HG02642 (cell line): ENCODE results near the gene NEGR1.

ENCODE experiments used
- ATAC-seq: cut with Tn5 transposase; IDR thresholded peaks from one replicate; pipeline ENCODE4 v1.9.1; 2021; ENCODE audit warnings: mild to moderate bottlenecking; ENCODE audit not compliant: unreplicated experiment, poor library complexity

Gene NEGR1

DNA sequence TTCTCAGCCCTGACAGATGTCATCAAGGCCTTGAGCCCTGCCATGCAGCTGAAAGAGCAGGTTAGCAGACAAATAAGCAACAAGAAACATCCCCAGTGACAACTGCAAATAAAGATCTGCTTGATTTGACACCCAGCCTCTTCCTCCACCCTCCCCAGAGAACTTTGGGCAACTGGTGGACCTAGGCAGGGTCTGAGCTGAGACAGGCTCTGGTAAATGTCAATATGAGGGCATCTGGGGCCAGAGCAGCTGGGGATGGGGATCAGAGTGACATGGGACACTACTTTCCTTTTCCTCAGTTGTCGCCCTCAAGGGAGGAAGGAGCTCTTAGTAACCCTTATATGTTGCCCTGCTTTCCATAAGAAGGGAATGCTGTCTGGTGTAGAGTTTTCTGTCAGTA, 544.1 kb downstream of the NEGR1 start:
- ATAC-seq = no peak

- ATAC-seq = no peak
Observed at GRCh38 chr1:71737768-71738167, 544.6 kb downstream of the NEGR1 start.

- no peak for ATAC-seq
Observed at GRCh38 chr1:71733121-71733520, 549.2 kb downstream of the NEGR1 start.

DNA sequence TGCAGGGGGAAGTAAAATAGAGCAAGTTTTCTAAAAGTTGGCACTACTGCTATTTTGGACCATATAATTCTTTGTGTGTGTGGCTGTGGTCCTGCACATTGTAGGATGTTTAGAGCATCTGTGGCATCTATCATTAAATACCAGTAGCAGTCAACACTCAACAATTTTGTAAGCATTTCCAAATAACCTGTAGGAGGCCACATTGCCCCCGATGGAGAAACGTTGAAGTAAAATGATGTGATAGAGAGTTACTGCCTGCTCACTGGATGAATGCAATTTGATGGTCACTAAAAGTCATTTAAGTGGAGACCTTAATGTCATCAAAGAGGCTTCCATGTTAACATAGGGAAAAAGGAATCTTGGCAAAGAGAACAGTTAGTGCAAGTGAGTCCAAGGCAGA, 560.8 kb downstream of the NEGR1 start:
- no peak for ATAC-seq

DNA sequence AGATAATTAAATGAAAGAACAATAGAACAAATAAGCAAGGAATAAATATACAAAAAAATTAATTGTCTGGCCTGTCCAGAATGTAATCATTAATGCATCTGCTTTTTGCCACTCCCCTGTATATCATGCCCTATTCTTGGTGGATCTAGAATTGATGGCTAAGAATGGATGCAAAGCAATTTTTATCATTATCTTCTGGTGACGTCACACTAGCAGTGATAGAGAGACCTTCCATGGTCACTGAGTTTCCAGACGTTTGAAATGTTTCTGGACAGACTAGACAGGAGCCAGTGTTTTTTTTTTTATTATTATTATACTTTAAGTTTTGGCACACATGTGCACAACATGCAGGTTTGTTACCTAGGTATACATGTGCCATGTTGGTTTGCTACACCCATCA, 563.0 kb downstream of the NEGR1 start:
- ATAC-seq = no peak

DNA sequence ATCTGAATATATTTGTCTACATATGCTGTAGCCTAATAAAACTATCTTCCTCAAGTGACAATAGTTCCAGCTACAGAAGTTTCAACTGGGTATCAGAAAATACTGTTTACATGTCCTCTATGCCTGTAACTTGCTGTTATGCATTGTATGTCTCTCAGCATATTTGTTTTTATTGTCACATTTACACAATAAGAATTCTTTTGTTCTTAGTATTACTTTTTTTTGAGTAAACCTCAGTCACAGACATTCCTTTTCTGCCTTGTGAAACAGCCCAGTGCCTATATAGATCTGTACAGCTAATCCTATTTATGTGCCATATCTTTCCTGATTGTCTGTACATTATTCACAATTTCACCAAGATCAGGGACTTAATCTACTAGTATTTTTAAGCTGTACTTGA, 565.2 kb downstream of the NEGR1 start:
- ATAC-seq = no peak

- ATAC-seq = no peak
Observed at GRCh38 chr1:71711456-71711855, 570.9 kb downstream of the NEGR1 start.

GRCh38 chr1:71706029-71706671, 576.2 kb downstream of the NEGR1 start:
- no peak for ATAC-seq

DNA sequence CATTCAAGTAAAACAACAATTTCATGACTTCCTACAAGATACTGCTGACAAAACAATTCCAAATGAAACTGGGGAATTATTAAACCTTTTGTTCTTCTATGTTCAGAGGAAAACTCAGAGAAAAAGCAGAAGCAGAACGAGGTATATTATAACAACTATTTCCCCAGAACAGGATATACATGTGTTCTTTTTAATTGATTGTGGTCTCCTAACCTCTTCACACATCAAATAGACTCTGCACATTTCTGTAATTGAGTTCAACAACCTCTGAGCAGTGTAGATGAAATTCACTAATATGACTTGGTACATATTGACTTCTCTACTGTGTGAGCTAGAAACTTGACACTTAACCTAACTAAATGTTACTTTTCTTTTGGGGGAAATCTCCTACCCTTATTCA, 584.2 kb downstream of the NEGR1 start:
- no peak for ATAC-seq

DNA sequence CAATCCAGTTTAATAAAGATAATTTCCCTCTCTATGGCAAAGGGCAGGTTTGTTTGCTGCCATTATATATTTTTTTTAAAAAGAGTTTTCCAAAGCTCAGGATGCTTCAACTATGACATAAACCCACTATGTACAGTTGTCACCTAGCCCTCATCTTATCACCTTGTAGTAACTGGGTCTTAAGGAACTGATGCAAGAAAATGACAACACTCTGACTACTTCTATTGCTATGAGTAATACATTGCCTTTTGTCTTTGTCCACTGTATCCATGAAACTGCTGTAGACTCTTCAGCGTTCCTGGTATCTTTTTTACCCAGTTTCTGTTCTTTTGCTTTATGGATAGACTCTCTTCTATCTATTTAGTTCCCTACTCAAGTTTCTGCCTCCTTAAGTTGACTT, 586.5 kb downstream of the NEGR1 start:
- no peak for ATAC-seq

DNA sequence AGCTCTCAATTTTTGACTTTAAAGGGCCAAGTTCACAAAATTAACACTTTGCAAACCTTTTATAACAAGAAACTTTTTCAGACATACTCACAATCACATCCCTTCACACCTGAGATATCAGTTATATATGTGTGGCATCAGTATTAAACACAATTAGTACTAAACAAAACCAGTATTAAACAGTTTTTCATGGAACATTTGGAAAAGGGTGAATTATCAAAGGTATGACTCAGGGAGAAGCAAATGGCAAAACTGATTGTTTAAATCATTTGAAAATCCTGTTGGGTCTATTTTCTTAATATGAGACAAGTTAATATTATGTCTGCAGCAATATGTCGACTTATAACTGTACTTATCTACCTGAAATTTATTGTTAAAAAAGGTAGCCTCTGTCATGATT, 587.3 kb downstream of the NEGR1 start:
- no peak for ATAC-seq

- no peak for ATAC-seq
Observed at GRCh38 chr1:71693581-71693980, 588.8 kb downstream of the NEGR1 start.

GRCh38 chr1:71689635-71690034, 592.7 kb downstream of the NEGR1 start:
- ATAC-seq = no peak

DNA sequence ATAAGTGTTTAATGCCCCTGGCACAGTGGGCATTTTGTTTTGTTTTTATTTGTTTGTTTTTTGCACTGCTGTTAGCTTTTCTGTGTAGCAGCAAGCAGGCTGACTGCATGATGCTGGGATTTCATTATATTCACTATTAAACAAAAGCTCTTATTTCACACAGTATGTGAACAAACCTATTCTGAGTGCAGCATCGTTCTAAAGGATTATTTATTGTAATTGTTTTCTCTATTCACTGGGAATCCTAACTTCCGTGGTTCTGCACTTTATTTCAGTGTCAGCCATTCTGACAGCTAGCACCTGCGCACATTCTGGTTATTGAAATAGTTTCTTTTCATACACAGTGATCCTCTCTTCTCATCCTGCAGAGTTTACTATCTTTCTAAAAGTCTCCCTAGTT, 595.0 kb downstream of the NEGR1 start:
- no peak for ATAC-seq

- no peak for ATAC-seq
Observed at GRCh38 chr1:71676979-71677925, 605.1 kb downstream of the NEGR1 start.

DNA sequence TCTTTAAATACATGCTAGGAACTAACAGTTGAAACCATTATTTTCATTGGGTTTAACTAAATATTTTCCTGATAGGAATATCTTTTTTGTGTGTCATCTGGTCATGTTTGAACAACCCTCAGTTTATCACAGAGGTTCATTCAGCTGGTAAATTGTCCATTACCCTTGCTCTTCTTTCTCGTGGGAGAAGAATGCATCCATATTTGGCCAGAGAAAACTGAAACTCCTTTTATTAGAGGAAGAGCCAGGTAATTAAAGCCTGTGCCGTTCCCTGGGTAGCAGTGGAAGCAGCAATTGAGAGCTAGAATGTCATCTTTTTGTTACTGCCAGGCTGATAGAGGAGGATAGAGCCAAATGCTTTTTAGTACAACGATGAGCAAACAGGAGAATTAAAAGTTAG, 614.3 kb downstream of the NEGR1 start:
- ATAC-seq = no peak

DNA sequence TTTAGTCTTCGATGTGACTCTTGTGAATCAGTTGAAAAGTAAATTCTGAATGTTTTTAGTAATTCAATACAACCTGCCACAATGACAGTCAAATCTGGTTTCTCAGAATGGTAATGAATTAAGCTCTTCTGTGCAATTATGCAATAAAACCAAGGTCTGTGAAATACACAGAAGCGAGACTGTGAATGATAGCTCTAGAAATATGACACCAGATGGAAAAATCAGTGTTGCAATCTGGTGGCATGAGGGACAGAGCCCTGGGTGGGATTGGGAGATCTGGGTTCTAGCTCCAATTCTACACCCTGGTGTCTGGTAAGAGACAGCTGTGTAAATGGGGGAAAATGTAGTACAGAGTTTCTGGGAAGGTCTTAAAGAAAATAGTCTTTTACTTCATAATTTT, 615.1 kb downstream of the NEGR1 start:
- no peak for ATAC-seq

GRCh38 chr1:71666609-71667008, 615.7 kb downstream of the NEGR1 start:
- ATAC-seq = no peak

GRCh38 chr1:71660411-71660810, 621.9 kb downstream of the NEGR1 start:
- no peak for ATAC-seq

- no peak for ATAC-seq
Observed at GRCh38 chr1:71657891-71658679, 624.3 kb downstream of the NEGR1 start.

DNA sequence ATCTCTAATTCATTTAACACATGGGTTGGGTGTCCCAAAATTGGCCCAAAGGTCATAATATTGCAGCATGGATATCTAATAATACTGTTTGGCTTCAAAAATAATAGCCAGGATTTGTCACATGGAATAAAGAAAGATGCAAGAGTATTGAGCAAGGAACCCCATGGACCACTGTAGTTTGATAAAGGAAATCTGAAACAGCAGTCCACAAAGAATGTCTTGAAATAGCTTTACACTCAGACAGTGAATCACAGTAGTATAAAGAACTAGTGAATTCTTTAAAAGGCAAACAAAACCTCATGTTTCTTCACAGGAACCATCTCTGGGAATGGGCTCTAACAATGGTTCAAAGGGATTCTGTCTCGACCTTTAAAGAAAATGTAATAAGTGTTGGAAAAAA, 625.4 kb downstream of the NEGR1 start:
- no peak for ATAC-seq
